Measurements from ENCODE around the gene SETBP1. TPM values are rescaled to one million over a fixed set of nuclear protein-coding genes. Genes with fewer than 3 reads are reported as not detected.

Gene SETBP1
- polyA plus RNA-seq, 1 experiment = 2.9 TPM

DNA sequence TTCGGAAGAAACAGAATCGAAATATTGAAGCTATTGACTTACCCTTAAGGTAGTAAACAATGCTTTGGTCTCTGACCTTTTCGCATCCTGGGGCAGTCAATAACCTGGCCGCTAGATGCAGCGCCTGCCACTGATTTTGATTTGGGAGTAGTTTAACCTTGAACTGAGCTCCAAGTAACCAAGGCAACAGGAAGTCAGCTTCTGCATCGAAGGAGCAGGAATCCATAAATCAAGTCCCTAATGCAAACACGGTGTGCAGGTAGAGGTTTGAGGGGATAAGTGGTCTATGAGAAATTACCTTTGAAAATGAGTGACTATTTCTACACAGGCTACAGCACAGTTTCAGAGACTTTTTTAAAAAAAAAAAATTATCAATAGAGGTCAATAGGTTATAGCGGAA lies 353.5 kb downstream of the SETBP1 start:
- ChIA-PET POLR2A (interaction anchor here (0.8 kb wide), 1 partner anchor 10 kb away, joined by 4 read pairs; no protein-coding TSS in a partner anchor), CTCF (interaction anchor here (0.6 to 1.1 kb wide), 2 partner anchors 33 to 327 kb away, joined by 3 read pairs; no protein-coding TSS in a partner anchor)
- Histone ChIP-seq H3K36me3 (ENCODE audit: control insufficient read depth, insufficient read depth, low read length) (no peaks in the 10 kb centered on the region), H3K4me3 (ENCODE audit: low read depth, low read length) (no peak overlapping the region), H3K27me3 (ENCODE audit: control insufficient read depth, insufficient read depth, low read length) (no peaks in the 10 kb centered on the region)
- DNase-seq (ENCODE audit: low read depth) = no peak
- TF ChIP-seq, protein P1, sequence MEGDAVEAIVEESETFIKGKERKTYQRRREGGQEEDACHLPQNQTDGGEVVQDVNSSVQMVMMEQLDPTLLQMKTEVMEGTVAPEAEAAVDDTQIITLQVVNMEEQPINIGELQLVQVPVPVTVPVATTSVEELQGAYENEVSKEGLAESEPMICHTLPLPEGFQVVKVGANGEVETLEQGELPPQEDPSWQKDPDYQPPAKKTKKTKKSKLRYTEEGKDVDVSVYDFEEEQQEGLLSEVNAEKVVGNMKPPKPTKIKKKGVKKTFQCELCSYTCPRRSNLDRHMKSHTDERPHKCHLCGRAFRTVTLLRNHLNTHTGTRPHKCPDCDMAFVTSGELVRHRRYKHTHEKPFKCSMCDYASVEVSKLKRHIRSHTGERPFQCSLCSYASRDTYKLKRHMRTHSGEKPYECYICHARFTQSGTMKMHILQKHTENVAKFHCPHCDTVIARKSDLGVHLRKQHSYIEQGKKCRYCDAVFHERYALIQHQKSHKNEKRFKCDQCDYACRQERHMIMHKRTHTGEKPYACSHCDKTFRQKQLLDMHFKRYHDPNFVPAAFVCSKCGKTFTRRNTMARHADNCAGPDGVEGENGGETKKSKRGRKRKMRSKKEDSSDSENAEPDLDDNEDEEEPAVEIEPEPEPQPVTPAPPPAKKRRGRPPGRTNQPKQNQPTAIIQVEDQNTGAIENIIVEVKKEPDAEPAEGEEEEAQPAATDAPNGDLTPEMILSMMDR (IDR thresholded peaks at IDR 0.05; ENCODE audit: insufficient read depth, low read depth, low read length) = no peak

DNA sequence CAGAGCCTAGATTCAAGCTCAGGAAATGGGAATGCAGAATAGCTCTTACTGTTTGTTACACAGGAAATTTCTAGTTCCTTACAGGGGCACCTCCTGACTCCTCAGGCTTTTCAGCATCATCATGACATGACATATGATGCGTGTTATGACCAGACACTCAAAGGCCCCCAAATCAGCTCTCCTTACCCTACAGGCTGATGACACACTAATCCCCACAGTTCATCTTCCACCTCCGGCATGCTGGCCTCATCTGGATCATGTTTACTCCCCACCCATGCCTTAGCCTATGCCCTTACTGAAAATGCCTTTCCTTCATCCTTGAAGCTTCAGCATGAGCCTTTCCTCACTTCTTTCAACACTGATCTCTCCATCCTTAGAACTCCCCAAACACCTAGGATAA lies 356.9 kb downstream of the SETBP1 start:
- ChIA-PET POLR2A (interaction anchor here (0.6 kb wide), 1 partner anchor 192 kb away, joined by 3 read pairs; no protein-coding TSS in a partner anchor), CTCF (interaction anchor here (0.8 kb wide), 1 partner anchor 10 kb away, joined by 4 read pairs; no protein-coding TSS in a partner anchor)
- TF ChIP-seq, protein P1 (IDR thresholded peaks at IDR 0.05; ENCODE audit: insufficient read depth, low read depth, low read length) = no peak
- Histone ChIP-seq H3K27me3 (ENCODE audit: control insufficient read depth, insufficient read depth, low read length) (no peaks in the 10 kb centered on the region), H3K4me3 (ENCODE audit: low read depth, low read length) (no peak overlapping the region), H3K36me3 (ENCODE audit: control insufficient read depth, insufficient read depth, low read length) (no peaks in the 10 kb centered on the region)
- no peak for DNase-seq (ENCODE audit: low read depth)

DNA sequence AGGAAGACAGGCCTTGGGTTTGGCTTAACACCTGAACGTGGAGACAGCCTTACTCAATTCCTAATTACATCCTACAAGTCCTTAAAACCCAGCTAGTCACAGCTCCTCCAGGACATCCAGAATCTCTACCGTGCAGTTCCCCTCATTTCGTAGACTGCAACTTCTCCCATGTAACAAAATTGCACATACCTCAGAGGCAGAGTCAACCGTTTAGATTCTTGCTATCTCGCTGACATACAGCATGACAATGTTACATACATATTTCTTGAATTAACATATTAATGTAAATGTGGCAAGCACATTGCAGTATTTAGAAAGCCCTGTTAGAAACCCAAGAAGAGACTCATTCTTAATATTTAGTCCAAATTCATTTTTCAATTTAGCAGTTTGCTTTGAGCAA lies 358.7 kb downstream of the SETBP1 start:
- Histone ChIP-seq H3K27me3 (ENCODE audit: control insufficient read depth, insufficient read depth, low read length) (no peaks in the 10 kb centered on the region), H3K36me3 (ENCODE audit: control insufficient read depth, insufficient read depth, low read length) (no peaks in the 10 kb centered on the region), H3K4me3 (ENCODE audit: low read depth, low read length) (no peak overlapping the region)
- no peak for DNase-seq (ENCODE audit: low read depth)
- ChIA-PET CTCF (no interaction called here), POLR2A (no interaction called here)
- TF ChIP-seq, protein P1 (IDR thresholded peaks at IDR 0.05; ENCODE audit: insufficient read depth, low read depth, low read length) = no peak

DNA sequence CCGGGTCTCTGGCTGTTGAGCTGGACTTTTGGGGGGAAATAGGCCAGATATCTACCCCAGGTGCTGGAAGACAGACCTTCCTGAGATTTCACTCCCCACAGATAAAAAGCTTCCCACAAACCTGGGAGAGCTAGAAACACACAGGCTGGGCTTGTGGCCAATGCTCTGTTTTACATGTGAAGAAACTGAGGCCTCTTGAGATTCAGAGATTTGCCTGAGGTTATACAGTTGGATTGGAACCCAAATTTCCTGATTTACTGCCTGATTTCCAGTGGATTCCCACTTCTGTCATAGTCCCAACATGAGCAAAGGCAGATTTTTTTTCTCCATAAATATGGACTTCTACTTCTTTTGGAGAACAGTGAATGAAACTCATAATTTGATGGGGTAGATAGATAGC lies 360.2 kb downstream of the SETBP1 start:
- CTCF ChIA-PET = no interaction called here
- POLR2A ChIA-PET = no interaction called here
- TF ChIP-seq, protein P1 (IDR thresholded peaks at IDR 0.05; ENCODE audit: insufficient read depth, low read depth, low read length) = no peak
- Histone ChIP-seq H3K27me3 (ENCODE audit: control insufficient read depth, insufficient read depth, low read length) (no peaks in the 10 kb centered on the region), H3K36me3 (ENCODE audit: control insufficient read depth, insufficient read depth, low read length) (no peaks in the 10 kb centered on the region), H3K4me3 (ENCODE audit: low read depth, low read length) (no peak overlapping the region)
- no peak for DNase-seq (ENCODE audit: low read depth)

DNA sequence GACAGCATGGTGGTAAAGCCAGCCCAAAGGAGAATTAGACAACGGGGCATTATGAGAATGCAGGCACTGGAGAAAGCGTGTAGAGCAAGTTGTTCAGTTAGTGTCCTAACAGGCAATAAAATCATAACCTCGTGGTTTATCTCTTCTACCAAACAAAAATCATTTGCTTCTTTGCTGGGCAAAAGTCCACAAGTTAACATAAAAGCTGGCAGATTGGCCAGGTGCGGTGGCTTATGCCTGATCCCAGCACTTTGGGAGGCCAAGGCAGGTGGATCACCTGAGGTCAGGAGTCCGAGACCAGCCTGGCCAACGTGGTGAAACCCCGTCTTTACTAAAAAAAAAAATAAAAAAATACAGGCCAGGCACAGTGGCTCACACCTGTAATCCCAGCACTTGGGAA lies 364.1 kb downstream of the SETBP1 start:
- Histone ChIP-seq H3K27me3 (ENCODE audit: control insufficient read depth, insufficient read depth, low read length) (no peaks in the 10 kb centered on the region), H3K4me3 (ENCODE audit: low read depth, low read length) (no peak overlapping the region), H3K36me3 (ENCODE audit: control insufficient read depth, insufficient read depth, low read length) (no peaks in the 10 kb centered on the region)
- TF ChIP-seq, protein P1 (IDR thresholded peaks at IDR 0.05; ENCODE audit: insufficient read depth, low read depth, low read length) = no peak
- CTCF ChIA-PET = no interaction called here
- DNase-seq (ENCODE audit: low read depth) = no peak
- POLR2A ChIA-PET = no interaction called here

Data from BJ (cell line).